Ascending aorta (tissue), 2 donors: ENCODE data around the gene PCNX1. TPM values are rescaled to one million over a fixed set of nuclear protein-coding genes. Genes with fewer than 3 reads are reported as not detected.

Source experiments
- DNase-seq, 2 donors: peaks; one replicate each; pipeline ENCODE4 v3.0.0-alpha.2; 2019; ENCODE audit warnings: low spot score in 2 of 2
- H3K27ac ChIP-seq, 2 donors: fragments of 200-600 bp; sonication (generic); one replicate each; pipeline ENCODE4 v1.5.1; 2016 to 2017; ENCODE audit warnings: mild to moderate bottlenecking in 1 of 2
- H3K27me3 ChIP-seq: fragments of 200-600 bp; sonication (generic); one replicate; pipeline ENCODE4 v1.5.1; 2017
- H3K36me3 ChIP-seq, 2 donors: fragments of 200-600 bp; sonication (generic); one replicate each; pipeline ENCODE4 v1.5.1; 2016
- H3K4me1 ChIP-seq, 2 donors: fragments of 200-600 bp; sonication (generic); one replicate each; pipeline ENCODE4 v1.5.1; 2016 to 2017; ENCODE audit warnings: mild to moderate bottlenecking in 1 of 2
- H3K4me3 ChIP-seq, 2 donors: fragments of 200-600 bp; sonication (generic); one replicate each; pipeline ENCODE4 v1.5.1; 2016 to 2017; ENCODE audit warnings: mild to moderate bottlenecking in 1 of 2
- H3K9me3 ChIP-seq, 2 donors: fragments of 200-600 bp; sonication (generic); one replicate each; pipeline ENCODE4 v1.5.1; 2016
- intact Hi-C: fragments of 100-400 bp; cut with DNase I; formaldehyde crosslinking; loops from one replicate; pipeline ENCODE4 v1.15.1; 2023
- total RNA-seq: library from RNA; depleted of rRNA; stranded (reverse); fragments of >200 nt; gene quantifications from one replicate; pipeline ENCODE4 v1.1.0, GENCODE V29; 2016
- TF ChIP-seq, protein P1 (sequence below), 3 experiments: fragments of 200-600 bp in 2 of 3; fragments of 450-650 bp in 1 of 3; sonication (generic) in 2 of 3; IDR thresholded peaks; one replicate each; pipeline ENCODE4 v1.5.1; 2016 to 2019; ENCODE audit warnings: antibody characterized with exemption in 3 of 3, mild to moderate bottlenecking in 1 of 3, moderate library complexity in 1 of 3

PCNX1 gene
- total RNA-seq, 1 donor from 2014 or later = 73.1 TPM

DNA sequence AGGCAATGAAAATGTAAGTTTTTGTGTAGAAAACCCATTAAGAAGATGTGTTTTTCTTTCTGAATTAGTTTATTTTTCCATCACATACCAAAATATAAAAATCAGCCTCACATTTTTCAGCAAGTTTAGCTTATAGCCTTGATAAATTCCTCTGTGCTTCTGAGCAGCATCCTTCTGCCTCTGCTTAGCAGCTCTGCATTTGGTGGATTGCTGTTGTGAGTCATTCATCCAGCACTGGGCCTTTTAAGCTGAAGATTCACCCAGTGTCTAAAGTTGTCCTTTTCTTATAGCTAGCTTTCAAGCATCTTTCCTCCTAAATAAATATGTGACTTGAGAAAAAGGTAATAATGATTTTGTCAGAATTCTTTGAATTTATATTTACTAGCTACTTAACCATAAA lies 206.1 kb downstream of the PCNX1 start:
- Histone ChIP-seq H3K36me3 (peaks cover 10 to 28% of the 10 kb centered on the region in 2 donors), H3K27me3 (no peaks in the 10 kb centered on the region), H3K4me3 (no peak overlapping the region), H3K9me3 (no peaks in the 10 kb centered on the region), H3K27ac (no peak overlapping the region), H3K4me1 (no peaks in the 10 kb centered on the region)
- TF ChIP-seq, protein P1, sequence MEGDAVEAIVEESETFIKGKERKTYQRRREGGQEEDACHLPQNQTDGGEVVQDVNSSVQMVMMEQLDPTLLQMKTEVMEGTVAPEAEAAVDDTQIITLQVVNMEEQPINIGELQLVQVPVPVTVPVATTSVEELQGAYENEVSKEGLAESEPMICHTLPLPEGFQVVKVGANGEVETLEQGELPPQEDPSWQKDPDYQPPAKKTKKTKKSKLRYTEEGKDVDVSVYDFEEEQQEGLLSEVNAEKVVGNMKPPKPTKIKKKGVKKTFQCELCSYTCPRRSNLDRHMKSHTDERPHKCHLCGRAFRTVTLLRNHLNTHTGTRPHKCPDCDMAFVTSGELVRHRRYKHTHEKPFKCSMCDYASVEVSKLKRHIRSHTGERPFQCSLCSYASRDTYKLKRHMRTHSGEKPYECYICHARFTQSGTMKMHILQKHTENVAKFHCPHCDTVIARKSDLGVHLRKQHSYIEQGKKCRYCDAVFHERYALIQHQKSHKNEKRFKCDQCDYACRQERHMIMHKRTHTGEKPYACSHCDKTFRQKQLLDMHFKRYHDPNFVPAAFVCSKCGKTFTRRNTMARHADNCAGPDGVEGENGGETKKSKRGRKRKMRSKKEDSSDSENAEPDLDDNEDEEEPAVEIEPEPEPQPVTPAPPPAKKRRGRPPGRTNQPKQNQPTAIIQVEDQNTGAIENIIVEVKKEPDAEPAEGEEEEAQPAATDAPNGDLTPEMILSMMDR (IDR thresholded peaks at IDR 0.05) = no peak
- DNase-seq = no peak
- intact Hi-C loops = no loop called here

DNA sequence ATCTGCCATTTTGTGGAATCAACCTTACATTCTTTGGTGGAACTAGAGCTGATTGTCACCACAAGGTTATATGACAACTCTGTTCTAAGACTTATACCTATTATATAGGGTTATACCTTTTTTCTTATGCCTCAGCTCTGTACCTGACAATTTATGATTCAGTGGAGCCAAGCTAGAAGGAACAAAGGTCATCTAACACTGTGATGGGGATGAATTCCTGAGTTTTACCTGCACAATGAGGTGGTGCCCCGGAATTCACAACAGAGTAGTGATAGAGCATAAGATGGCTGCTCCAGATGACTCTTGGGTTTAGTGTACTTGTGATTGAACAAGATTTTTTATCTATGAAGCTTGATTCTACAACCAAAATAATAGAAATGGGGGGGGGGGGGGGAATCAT lies 207.3 kb downstream of the PCNX1 start:
- H3K9me3 ChIP-seq = no peaks in the 10 kb centered on the region
- DNase-seq = no peak
- no peak overlapping the region for H3K27ac ChIP-seq
- intact Hi-C loops = no loop called here
- no peak overlapping the region for H3K4me3 ChIP-seq
- TF ChIP-seq, protein P1 (IDR thresholded peaks at IDR 0.05) = no peak
- no peaks in the 10 kb centered on the region for H3K27me3 ChIP-seq
- H3K36me3 ChIP-seq = peaks cover 5 to 16% of the 10 kb centered on the region in 2 donors
- no peaks in the 10 kb centered on the region for H3K4me1 ChIP-seq

DNA sequence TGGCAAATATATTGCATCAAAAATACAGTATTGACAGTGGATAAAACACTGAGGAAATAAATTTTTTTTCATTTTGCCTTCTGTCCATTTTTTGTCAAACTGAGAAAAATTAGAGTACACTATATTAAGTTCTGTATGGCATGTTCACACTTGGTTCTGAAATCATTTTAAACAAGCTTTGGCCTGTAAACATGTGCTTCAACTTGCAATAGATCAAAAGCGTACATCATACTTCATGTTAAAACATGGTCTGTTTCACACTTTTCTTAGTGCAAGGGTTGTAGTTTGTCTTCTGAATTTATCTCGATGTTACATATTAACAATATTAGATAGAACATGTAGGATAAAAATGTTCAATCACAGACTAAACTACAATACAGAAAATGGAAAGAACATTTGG lies 208.0 kb downstream of the PCNX1 start:
- intact Hi-C loops = no loop called here
- no peak for DNase-seq
- Histone ChIP-seq H3K4me3 (no peak overlapping the region), H3K27me3 (no peaks in the 10 kb centered on the region), H3K27ac (no peak overlapping the region), H3K36me3 (peaks cover 5 to 11% of the 10 kb centered on the region in 2 donors), H3K9me3 (no peaks in the 10 kb centered on the region), H3K4me1 (no peaks in the 10 kb centered on the region)
- TF ChIP-seq, protein P1 (IDR thresholded peaks at IDR 0.05) = no peak

DNA sequence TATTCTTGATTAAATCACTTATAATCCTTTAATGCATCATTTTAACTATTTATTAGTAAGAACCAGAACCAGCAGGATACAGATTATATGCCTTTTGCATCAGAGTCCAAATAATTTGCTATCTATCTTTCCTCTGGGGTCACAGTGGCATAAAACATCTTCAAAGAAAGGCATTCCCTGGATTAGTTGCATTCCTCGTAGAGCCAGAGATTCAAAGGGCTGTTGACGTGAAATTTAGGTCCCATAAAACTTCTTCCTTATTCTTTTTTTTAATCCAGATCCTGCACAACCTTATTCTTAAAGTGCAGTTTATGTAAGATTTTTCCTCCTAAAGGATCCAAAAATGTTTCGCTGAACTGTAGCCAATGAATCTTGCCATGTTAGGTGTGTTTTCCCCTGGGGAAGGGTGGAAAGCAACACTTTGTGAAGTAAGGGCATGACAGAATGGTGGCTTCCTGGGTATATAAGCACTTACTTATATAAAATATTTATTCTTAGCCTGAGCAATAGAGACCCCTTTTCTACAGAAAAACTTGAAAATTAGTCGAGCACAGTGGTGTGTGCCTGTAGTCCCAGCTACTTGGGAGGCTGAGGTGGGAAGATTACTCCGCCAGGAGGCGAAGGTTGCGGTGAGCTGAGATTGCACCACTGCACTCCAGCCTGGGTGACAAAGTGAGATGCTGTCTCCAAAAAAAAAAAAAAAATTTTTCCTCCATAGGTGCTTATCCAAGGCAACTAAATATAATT lies 208.7 kb downstream of the PCNX1 start:
- H3K36me3 ChIP-seq = peaks cover 0 to 4% of the 10 kb centered on the region in 2 donors
- no peaks in the 10 kb centered on the region for H3K9me3 ChIP-seq
- H3K27ac ChIP-seq = no peak overlapping the region
- no peaks in the 10 kb centered on the region for H3K4me1 ChIP-seq
- no peaks in the 10 kb centered on the region for H3K27me3 ChIP-seq
- no peak for DNase-seq
- TF ChIP-seq, protein P1 (IDR thresholded peaks at IDR 0.05) = no peak
- intact Hi-C loops = no loop called here
- no peak overlapping the region for H3K4me3 ChIP-seq

DNA sequence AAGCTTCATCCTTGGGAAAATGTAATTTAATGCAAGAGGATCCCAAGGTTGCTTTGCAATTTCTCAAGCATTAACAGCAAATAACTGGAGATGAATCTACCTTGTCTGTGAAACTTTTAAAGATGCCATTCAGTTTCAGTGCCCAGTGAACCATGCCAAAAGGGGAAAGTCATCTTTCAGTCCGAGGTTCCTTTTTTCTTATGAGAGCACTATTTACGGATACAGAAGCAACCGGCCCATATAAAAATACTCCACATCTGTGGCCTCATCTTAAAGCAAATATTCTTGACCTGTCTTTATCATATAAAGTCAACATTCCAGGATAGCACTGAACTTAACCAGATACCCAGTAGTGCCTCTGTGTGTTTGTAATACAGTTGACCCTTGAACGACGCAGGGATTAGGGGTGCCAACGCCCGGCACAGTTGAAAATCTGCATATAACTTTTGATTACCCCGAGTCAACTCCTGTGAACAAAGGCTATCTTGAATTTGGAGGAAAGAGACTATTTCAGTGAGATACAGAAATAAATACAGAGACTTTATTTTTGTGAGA lies 209.4 kb downstream of the PCNX1 start:
- Histone ChIP-seq H3K4me3 (no peak overlapping the region), H3K27ac (no peak overlapping the region), H3K36me3 (peaks cover 0 to 3% of the 10 kb centered on the region in 2 donors), H3K9me3 (no peaks in the 10 kb centered on the region), H3K27me3 (no peaks in the 10 kb centered on the region), H3K4me1 (no peaks in the 10 kb centered on the region)
- intact Hi-C loops = no loop called here
- no peak for DNase-seq
- TF ChIP-seq, protein P1 (IDR thresholded peaks at IDR 0.05) = no peak
